OCI-LY1 (cell line): ENCODE results near the gene SPDYE3.

Experiments used
- CTCF ChIP-seq: fragments of 200-600 bp; sonication (generic), shearing (Covaris generic); IDR thresholded peaks from 2 replicates; pipeline ENCODE4 v1.5.1; 2017; ENCODE audit warnings: mild to moderate bottlenecking, antibody characterized with exemption, low read length, moderate library complexity, mixed read lengths
- EZH2 ChIP-seq: fragments of 200-600 bp; sonication (generic), shearing (Covaris generic); IDR thresholded peaks from 2 replicates; pipeline ENCODE4 v1.8.0; 2017; ENCODE audit warnings: borderline replicate concordance, mixed run types, mild to moderate bottlenecking, antibody characterized with exemption, low read length, moderate library complexity, mixed read lengths

- no peak; the same call in 1 of the 2 replicates for TF ChIP-seq CTCF
- no peak for TF ChIP-seq EZH2
Observed at GRCh38 chr7:100271716-100272537, 35.6 kb upstream of the SPDYE3 start.
